ENCODE measurements around the gene OR2M7.

OR2M7 gene, protein sequence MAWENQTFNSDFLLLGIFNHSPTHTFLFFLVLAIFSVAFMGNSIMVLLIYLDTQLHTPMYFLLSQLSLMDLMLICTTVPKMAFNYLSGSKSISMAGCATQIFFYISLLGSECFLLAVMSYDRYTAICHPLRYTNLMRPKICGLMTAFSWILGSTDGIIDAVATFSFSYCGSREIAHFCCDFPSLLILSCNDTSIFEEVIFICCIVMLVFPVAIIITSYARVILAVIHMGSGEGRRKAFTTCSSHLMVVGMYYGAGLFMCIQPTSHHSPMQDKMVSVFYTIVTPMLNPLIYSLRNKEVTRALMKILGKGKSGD

GRCh38 chr1:248324468-248324867, at the start of gene OR2M7:
Gene OR2M7, minus strand, starts transcription at chr1:248324568. Its CDS starts 0 bp downstream, at chr1:248324568.
- TF ChIP-seq TCF12 (IDR thresholded peaks at IDR 0.05; ENCODE audit: low read depth) (no peak), EP300 (IDR thresholded peaks at IDR 0.05; ENCODE audit: borderline replicate concordance) (no peak)

DNA sequence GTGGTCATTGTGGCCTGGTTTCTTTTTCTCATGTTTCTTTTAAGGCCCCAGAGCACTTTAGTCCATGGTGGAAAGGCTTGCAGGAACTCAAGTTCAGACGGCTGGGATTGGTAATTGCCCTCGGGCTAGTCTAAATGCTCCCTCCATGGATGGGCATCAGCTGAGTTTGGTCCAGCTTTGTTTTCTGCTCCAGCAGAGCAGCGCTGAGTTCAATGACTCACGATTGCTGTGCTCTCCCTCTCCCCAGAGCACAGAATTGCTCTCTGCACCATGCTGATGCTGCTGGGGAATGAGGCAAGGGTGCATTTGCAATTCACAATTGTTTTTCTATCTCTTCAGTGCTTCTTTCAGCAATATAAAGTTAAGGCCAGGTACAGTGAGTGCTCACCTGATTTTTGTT, 49.4 kb upstream of the OR2M7 start:
- no peak for TF ChIP-seq FOXM1 (IDR thresholded peaks at IDR 0.05; ENCODE audit: borderline replicate concordance, low read depth)
- TF ChIP-seq MAX (IDR thresholded peaks at IDR 0.05) = no peak
- TF ChIP-seq CREB1 (IDR thresholded peaks at IDR 0.05; ENCODE audit: low read depth) = no peak
- TF ChIP-seq TCF12 (IDR thresholded peaks at IDR 0.05; ENCODE audit: low read depth) = no peak
- TF ChIP-seq REST (IDR thresholded peaks at IDR 0.05; ENCODE audit: low read depth) = no peak
- no peak for TF ChIP-seq RAD21 (IDR thresholded peaks at IDR 0.05; ENCODE audit: low read depth)
- TF ChIP-seq YY1 (IDR thresholded peaks at IDR 0.05; ENCODE audit: low read depth) = no peak
- TF ChIP-seq TEAD4 (IDR thresholded peaks at IDR 0.05) = no peak
- no peak for TF ChIP-seq EGR1 (IDR thresholded peaks at IDR 0.05)
- no peak for TF ChIP-seq EP300 (IDR thresholded peaks at IDR 0.05; ENCODE audit: borderline replicate concordance)
- no peak for TF ChIP-seq TAF1 (IDR thresholded peaks at IDR 0.05; ENCODE audit: low read depth)
- no peak for TF ChIP-seq NFIC (IDR thresholded peaks at IDR 0.05)
- no peak for TF ChIP-seq ZBTB7A (IDR thresholded peaks at IDR 0.05; ENCODE audit: low read depth)

DNA sequence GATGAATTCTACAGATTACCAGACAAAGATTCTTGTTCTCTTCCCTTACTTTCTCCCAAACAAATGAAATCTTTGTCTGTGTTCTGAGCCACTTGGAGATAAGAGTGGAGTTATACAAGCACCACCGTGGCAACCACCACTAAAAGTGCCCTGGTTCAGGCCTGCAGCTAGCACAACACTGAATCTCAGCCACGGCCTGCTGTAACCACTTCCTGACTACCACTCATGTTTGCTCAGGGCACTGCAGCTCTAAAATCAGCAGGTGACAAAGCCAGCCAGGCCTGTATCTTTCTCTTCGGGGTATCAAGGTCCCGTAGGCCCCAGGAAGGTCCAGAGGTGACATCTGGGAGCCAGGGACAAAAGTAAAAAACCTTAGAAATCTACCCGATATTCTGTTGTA, 48.0 kb upstream of the OR2M7 start:
- TF ChIP-seq CEBPB (IDR thresholded peaks at IDR 0.05) = no peak
- TF ChIP-seq REST (IDR thresholded peaks at IDR 0.05; ENCODE audit: low read depth) = no peak
- TF ChIP-seq ZBTB7A (IDR thresholded peaks at IDR 0.05; ENCODE audit: low read depth) = no peak
- TF ChIP-seq FOXM1 (IDR thresholded peaks at IDR 0.05; ENCODE audit: borderline replicate concordance, low read depth) = no peak
- no peak for TF ChIP-seq TCF12 (IDR thresholded peaks at IDR 0.05; ENCODE audit: low read depth)
- TF ChIP-seq EP300 (IDR thresholded peaks at IDR 0.05; ENCODE audit: borderline replicate concordance) = no peak
- no peak for TF ChIP-seq NFIC (IDR thresholded peaks at IDR 0.05)
- no peak for TF ChIP-seq TEAD4 (IDR thresholded peaks at IDR 0.05)
- TF ChIP-seq TAF1 (IDR thresholded peaks at IDR 0.05; ENCODE audit: low read depth) = no peak
- TF ChIP-seq CREB1 (IDR thresholded peaks at IDR 0.05; ENCODE audit: low read depth) = no peak
- no peak for TF ChIP-seq RAD21 (IDR thresholded peaks at IDR 0.05; ENCODE audit: low read depth)
- TF ChIP-seq EGR1 (IDR thresholded peaks at IDR 0.05) = no peak
- no peak for TF ChIP-seq USF1 (IDR thresholded peaks at IDR 0.05)
- no peak for TF ChIP-seq YY1 (IDR thresholded peaks at IDR 0.05; ENCODE audit: low read depth)
- TF ChIP-seq MAX (IDR thresholded peaks at IDR 0.05) = no peak

DNA sequence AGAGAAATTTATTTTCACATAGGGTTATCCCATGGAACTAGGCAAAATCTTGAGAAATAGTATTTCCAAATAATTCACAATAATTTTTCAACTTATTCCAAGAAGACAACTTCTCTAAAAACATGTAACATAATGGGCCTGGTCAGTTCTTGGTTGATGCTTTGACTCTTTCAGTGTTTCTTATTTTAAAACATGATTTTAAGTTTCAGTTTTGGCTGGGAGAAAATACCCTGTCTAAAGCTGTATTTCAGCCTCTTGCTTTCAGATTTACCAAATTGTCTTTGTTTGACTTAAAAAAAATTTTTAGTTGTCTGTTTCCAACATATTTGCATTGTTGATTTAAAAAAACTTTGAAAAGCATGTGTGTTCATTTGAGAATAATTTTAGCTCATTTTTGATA, 42.2 kb upstream of the OR2M7 start:
- TF ChIP-seq YY1 (IDR thresholded peaks at IDR 0.05; ENCODE audit: low read depth) (no peak), RAD21 (IDR thresholded peaks at IDR 0.05; ENCODE audit: low read depth) (no peak), USF1 (IDR thresholded peaks at IDR 0.05) (no peak)

- TF ChIP-seq NFIC (IDR thresholded peaks at IDR 0.05) = no peak
- no peak for TF ChIP-seq YY1 (IDR thresholded peaks at IDR 0.05; ENCODE audit: low read depth)
- no peak for TF ChIP-seq EP300 (IDR thresholded peaks at IDR 0.05; ENCODE audit: borderline replicate concordance)
- no peak for TF ChIP-seq TAF1 (IDR thresholded peaks at IDR 0.05; ENCODE audit: low read depth)
- TF ChIP-seq ZBTB7A (IDR thresholded peaks at IDR 0.05; ENCODE audit: low read depth) = no peak
- no peak for TF ChIP-seq CREB1 (IDR thresholded peaks at IDR 0.05; ENCODE audit: low read depth)
- no peak for TF ChIP-seq RAD21 (IDR thresholded peaks at IDR 0.05; ENCODE audit: low read depth)
- no peak for TF ChIP-seq EGR1 (IDR thresholded peaks at IDR 0.05)
- no peak for TF ChIP-seq USF1 (IDR thresholded peaks at IDR 0.05)
- TF ChIP-seq CEBPB (IDR thresholded peaks at IDR 0.05) = no peak
- no peak for TF ChIP-seq REST (IDR thresholded peaks at IDR 0.05; ENCODE audit: low read depth)
- no peak for TF ChIP-seq TEAD4 (IDR thresholded peaks at IDR 0.05)
- no peak for TF ChIP-seq TCF12 (IDR thresholded peaks at IDR 0.05; ENCODE audit: low read depth)
- no peak for TF ChIP-seq MAX (IDR thresholded peaks at IDR 0.05)
- no peak for TF ChIP-seq FOXM1 (IDR thresholded peaks at IDR 0.05; ENCODE audit: borderline replicate concordance, low read depth)
Measured at GRCh38 chr1:248361121-248361715, 36.9 kb upstream of the OR2M7 start, which contains the start of gene OR2T4. Gene OR2T4, plus strand, starts transcription at chr1:248361665. Its CDS starts 0 bp downstream, at chr1:248361665.
